GM21717 (cell line): ENCODE data around the gene TMEM17.

Experiments
- ATAC-seq: cut with Tn5 transposase; IDR thresholded peaks from one replicate; pipeline ENCODE4 v1.9.1; 2021; ENCODE audit warnings: mild to moderate bottlenecking, moderate library complexity; ENCODE audit not compliant: unreplicated experiment

TMEM17 gene

GRCh38 chr2:62474176-62474575 is 31.8 kb downstream of the TMEM17 start:
- no peak for ATAC-seq

GRCh38 chr2:62473246-62473827 is 32.7 kb downstream of the TMEM17 start:
- ATAC-seq, result no peak

GRCh38 chr2:62472312-62472711 is 33.7 kb downstream of the TMEM17 start:
- no peak for ATAC-seq

GRCh38 chr2:62471816-62472215 is 34.2 kb downstream of the TMEM17 start:
- no peak for ATAC-seq

GRCh38 chr2:62471404-62471803 is 34.6 kb downstream of the TMEM17 start:
- no peak for ATAC-seq

- ATAC-seq, result no peak
These were observed 36.4 kb downstream of the TMEM17 start for GRCh38 chr2:62469548-62469947.

DNA sequence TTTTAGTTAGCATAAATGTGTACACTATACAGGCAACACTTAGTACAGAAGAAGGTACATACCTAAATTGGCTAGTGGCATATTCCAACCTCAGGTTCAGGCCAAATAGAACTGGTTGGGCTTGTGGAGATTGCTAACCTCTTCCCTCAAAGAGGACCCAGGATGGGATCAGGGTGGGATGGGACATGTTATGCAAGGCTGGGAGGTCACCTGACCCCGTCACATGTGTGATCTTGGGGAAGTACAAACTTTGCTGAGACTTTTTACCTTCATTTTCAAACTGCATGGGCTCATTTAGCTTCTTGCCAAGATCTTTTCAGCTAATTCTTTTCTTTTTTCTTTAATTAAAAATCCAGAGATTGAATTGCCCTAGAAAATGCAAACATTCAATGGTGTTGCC is 36.9 kb downstream of the TMEM17 start:
- no peak for ATAC-seq

- no peak for ATAC-seq
These were observed 38.3 kb downstream of the TMEM17 start for GRCh38 chr2:62467475-62468321.

DNA sequence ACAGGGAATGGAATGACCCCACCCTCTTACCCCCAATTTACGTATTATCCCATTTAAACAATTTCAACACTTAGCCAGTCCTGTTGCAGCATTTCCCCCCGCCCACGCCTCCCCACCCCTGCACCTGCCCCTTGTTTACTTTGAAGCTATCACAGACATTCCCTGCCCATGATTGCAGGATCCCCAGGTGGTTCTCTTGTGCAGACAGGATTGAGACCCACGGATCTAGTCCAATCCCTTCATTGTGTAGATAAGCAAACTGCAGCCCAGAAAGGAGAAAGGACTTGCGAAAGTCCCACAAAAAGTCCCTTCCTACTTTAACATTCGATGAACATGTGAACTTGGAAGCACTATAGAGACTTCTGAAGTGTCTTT is 38.9 kb downstream of the TMEM17 start:
- ATAC-seq, result no peak

- no peak for ATAC-seq
These were observed 39.5 kb downstream of the TMEM17 start for GRCh38 chr2:62466503-62466854.

GRCh38 chr2:62465741-62466502 is 40.1 kb downstream of the TMEM17 start:
- no peak for ATAC-seq

- ATAC-seq, result no peak
These were observed 40.8 kb downstream of the TMEM17 start for GRCh38 chr2:62465039-62465740.

DNA sequence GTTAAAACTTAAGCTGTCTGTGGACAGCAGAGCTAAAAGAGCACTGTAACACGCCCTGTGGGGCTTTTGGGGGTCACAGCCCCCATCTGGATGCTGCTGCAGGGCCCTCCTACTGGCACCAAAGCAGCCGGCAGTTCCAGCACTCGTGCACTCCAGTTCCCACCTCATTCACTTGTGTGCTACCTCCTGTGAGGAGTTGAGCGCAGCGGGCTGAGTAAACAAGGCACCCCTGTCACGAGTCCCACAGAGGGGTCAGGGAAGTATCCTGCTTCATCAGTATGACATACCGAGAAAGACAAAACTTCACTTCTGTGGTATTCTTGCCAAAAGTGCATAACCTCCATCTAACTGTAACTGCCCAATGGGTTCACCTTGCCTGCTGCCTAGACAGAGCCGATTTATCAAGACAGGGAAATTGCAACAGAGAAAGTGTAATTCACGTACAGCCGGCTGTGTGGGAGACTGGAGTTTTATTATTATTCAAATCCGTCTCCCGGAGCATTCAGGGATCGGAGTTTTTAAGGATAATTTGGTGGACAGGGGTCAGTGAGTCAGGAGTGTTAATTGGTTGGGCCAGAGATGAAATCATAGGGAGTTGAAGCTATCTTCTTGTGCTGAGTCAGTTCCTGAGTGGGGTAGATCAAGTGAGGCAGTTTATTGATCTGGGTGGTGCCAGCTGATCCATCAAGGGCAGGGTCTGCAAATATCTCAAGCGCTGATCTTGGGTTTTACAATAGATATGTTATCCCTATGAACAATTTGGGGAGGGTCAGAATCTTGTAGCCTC is 41.6 kb downstream of the TMEM17 start:
- no peak for ATAC-seq

GRCh38 chr2:62462211-62462610 is 43.8 kb downstream of the TMEM17 start:
- no peak for ATAC-seq

DNA sequence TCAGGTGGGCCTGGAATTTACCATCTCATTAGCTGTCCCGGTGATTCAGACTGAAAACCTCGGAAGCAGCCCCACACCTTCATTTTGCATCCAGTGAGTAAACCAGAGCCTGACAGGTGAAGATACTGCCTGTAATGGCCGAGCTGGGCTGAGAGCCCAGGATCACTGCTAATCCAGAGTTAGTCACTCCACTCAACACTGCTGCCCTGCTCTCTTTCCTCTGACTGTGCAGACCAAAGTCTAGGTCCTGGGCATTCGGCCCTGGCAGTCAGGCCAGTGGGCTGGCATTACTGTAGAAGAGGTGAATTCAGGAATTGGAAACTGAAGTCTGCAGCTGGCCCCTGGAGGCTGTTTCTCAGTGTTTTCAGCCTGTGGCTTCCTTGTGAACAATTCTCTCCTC is 44.3 kb downstream of the TMEM17 start:
- no peak for ATAC-seq

- no peak for ATAC-seq
These were observed 44.9 kb downstream of the TMEM17 start for GRCh38 chr2:62461017-62461553.

- no peak for ATAC-seq
These were observed 45.8 kb downstream of the TMEM17 start for GRCh38 chr2:62460175-62460574.

DNA sequence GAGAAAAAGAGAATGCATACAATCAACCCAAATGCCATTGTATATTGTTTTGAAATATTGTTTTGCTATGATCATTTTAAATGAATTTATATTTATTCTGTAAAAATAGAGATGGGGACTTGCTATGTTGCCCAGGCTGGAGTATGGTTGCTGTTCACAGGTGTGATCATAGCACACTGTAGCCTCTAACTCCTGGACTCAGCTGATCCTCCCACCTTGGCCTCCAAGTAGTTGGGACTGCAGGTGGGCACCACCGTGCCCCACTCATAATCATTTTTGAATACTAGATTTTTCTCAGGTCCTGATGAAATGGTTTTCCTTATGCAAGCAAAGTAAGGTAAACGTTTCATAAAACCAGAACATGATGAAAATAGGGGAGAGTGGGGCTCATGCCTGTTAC is 46.3 kb downstream of the TMEM17 start:
- no peak for ATAC-seq

DNA sequence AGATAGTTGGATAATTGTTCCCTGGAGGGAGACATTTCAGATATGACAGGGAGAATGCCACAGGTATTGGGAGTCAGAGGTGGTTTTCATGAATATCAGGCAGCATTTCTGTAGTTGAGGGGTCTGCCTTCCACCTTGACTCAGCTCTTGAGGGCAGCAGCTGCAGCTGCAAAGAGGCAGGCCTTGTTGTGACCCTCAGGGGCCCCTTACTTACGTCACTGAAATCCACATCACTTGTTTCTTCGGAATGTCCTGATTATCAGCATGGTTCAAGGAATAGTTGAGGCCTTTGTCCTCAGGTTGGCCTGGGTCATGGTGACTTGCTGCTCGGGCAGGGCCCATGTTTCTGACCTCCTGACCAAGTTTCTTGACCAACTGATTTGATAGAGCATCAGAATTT is 46.9 kb downstream of the TMEM17 start:
- ATAC-seq, result no peak

DNA sequence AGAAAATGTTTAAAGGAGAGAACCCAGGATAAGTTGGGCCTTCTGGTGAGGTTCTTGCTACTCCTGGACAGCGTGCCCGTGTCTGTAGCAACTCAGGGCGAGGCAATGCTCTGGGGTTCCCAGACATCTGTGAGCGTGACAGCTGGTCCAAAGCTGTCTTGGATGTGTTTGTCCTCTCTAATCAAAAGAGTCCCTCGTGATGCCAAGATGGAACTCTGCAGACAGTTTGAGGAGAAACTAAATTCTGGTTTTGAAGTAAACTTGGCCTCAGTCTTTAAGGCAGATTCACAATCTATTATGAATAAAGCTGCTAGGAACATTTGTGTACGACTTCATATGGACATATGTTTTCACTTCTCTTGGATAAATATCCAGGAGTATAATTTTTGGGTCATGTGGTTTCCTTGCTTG is 47.3 kb downstream of the TMEM17 start:
- ATAC-seq, result no peak
